Measurements from ENCODE around the gene SPACA4. TPM values are rescaled to one million over a fixed set of nuclear protein-coding genes. Genes with fewer than 3 reads are reported as not detected.

The SPACA4 gene
- polyA plus RNA-seq, 1 of the 3 experiments (the other 2 are of a cell fraction): not detected

DNA sequence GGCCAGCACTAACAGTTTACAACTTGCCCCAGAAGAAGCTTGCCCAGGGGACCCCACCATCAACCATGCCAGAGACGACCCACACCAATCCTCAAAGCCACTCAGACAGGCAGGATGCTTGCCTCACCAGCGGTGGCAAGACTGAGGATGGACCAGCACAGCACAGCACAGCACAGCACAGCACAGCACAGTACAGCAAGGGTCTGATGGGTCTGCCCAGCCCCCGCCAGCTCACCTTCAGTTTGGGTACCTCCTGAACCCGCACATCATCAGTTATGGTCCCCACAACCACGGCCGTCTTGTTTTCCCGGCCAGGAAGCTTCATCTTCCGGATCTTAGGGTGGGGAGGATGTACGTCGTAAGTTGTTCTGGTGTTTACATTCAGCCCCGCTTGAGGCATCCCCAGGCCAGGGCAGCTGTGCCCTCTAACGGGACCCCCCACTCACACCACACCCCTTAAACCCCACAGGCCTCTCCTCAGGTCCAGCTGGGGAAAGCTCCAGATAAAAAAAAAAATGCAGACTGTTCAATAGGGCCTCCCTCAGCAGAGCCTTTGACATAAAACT, 10.0 kb downstream of the SPACA4 start:
- no peak overlapping the region for H2AFZ ChIP-seq (ENCODE audit: low read depth)
- H4K20me1 ChIP-seq (ENCODE audit: insufficient read depth): peaks cover 39% of the 10 kb centered on the region
- DNase-seq: no peak
- peaks cover 32 to 33% of the 10 kb centered on the region in 2 experiments for H3K36me3 ChIP-seq (replicated peaks in 1 of 2; ENCODE audit: control insufficient read depth in 1 of 2, insufficient read depth in 2 of 2, low read length in 1 of 2)
- H3K9ac ChIP-seq: peak overlapping the region; percentile 99; the same call in 1 of the 2 replicates
- ChIA-PET CTCF (interaction anchor here (1.1 to 3.7 kb wide), 3 partner anchors 8 to 110 kb away, joined by 3 to 26 read pairs (median 12); no protein-coding TSS in a partner anchor), POLR2A (interaction anchor here (0.6 to 1.7 kb wide), 4 partner anchors 8 to 21 kb away, joined by 3 to 10 read pairs (median 4); no protein-coding TSS in a partner anchor)
- WGBS (ENCODE audit: low lambda C conversion rate): 68% methylated on average over 7 of the region's 12 CpGs
- peak overlapping the region; percentile 93 to 99; a peak in 3 of 4 replicates for H3K4me3 ChIP-seq (ENCODE audit: low read depth in 2 of 2, low read length in 1 of 2)
- H3K9me3 ChIP-seq: no peaks in the 10 kb centered on the region
- H3K9me2 ChIP-seq: no peaks in the 10 kb centered on the region
- peaks cover 11 to 38% of the 10 kb centered on the region in 2 experiments; a peak in 3 of 4 replicates for H3K4me1 ChIP-seq (ENCODE audit: control insufficient read depth in 1 of 2, insufficient read depth in 2 of 2, low read depth in 1 of 2, low read length in 1 of 2)
- TF ChIP-seq RFX5 (IDR thresholded peaks at IDR 0.05; ENCODE audit: low read length): no peak
- TF ChIP-seq NRF1 (IDR thresholded peaks at IDR 0.05; ENCODE audit: low read depth, low read length): no peak
- no peak for TF ChIP-seq RXRA (IDR thresholded peaks at IDR 0.05; ENCODE audit: borderline replicate concordance, low read depth)
- no peak for TF ChIP-seq MEF2A (IDR thresholded peaks at IDR 0.05; ENCODE audit: borderline replicate concordance, low read depth)
- no peak for TF ChIP-seq RCOR1 (IDR thresholded peaks at IDR 0.05; ENCODE audit: low read length)
- TF ChIP-seq, protein P1, sequence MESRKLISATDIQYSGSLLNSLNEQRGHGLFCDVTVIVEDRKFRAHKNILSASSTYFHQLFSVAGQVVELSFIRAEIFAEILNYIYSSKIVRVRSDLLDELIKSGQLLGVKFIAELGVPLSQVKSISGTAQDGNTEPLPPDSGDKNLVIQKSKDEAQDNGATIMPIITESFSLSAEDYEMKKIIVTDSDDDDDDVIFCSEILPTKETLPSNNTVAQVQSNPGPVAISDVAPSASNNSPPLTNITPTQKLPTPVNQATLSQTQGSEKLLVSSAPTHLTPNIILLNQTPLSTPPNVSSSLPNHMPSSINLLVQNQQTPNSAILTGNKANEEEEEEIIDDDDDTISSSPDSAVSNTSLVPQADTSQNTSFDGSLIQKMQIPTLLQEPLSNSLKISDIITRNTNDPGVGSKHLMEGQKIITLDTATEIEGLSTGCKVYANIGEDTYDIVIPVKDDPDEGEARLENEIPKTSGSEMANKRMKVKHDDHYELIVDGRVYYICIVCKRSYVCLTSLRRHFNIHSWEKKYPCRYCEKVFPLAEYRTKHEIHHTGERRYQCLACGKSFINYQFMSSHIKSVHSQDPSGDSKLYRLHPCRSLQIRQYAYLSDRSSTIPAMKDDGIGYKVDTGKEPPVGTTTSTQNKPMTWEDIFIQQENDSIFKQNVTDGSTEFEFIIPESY (IDR thresholded peaks at IDR 0.05; ENCODE audit: borderline replicate concordance, low read depth): no peak
- TF ChIP-seq CHD2 (IDR thresholded peaks at IDR 0.05; ENCODE audit: low read length, partially characterized antibody): no peak
- H3F3A ChIP-seq (replicated peaks; ENCODE audit: insufficient read depth): peaks cover 55% of the 10 kb centered on the region
- no peaks in the 10 kb centered on the region for H3K27me3 ChIP-seq (ENCODE audit: insufficient read depth)
- H3K4me2 ChIP-seq: peak overlapping the region; percentile 91
- H3K79me2 ChIP-seq (ENCODE audit: insufficient read depth): peaks cover 38% of the 10 kb centered on the region
- peak overlapping the region in 1 of 2 experiments; percentile 19; a peak in 1 of 4 replicates for H3K27ac ChIP-seq (ENCODE audit: low read depth in 2 of 2, low read length in 1 of 2)

DNA sequence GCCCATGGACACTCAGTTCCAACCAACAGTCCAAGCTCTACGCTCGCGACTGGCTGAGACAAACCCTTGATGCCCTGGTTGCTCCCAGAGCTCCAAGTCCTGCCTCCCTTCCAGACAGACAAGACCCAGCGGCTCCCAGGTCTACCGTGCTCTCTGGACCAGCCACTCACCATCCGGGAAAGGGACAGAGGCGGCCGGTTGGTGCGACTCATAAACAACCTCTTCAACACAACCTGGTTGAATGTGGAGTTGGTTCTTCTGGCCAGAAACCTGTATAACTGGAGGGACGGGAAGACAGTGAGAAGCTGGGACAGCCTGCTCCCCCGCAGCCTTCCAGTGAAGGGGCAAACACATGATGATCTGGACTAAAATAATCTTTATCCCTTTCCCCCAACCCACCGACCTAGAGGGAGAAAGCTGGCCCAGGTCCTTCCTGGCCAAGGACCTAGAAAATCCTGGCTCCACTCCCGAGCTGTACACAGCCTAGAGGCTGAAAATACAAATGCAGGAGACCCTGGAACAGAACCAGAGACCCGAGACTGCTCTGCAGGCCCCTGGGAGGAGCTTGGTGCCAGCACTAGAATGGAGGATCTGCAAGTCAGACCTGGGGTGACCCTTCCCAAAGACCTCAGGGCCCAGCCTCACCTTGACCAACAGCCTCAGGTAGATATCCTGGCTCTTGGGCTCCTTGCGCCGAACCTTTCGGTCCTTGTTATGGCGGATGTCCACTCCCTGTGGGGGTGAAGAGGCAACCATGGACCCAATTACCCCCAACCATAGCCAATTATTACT, 10.8 kb downstream of the SPACA4 start:
- Histone ChIP-seq H3F3A (replicated peaks; ENCODE audit: insufficient read depth) (peaks cover 57% of the 10 kb centered on the region), H3K27ac (ENCODE audit: low read depth in 2 of 2, low read length in 1 of 2) (peak overlapping the region in 1 of 2 experiments; percentile 39; a peak in 2 of 4 replicates), H3K9ac (peak overlapping the region; percentile 99), H3K4me3 (ENCODE audit: low read depth in 2 of 2, low read length in 1 of 2) (peak overlapping the region; percentile 93 to 99), H3K4me1 (ENCODE audit: control insufficient read depth in 1 of 2, insufficient read depth in 2 of 2, low read depth in 1 of 2, low read length in 1 of 2) (peaks cover 11 to 40% of the 10 kb centered on the region in 2 experiments; a peak in 3 of 4 replicates), H3K27me3 (ENCODE audit: insufficient read depth) (no peaks in the 10 kb centered on the region), H4K20me1 (ENCODE audit: insufficient read depth) (peaks cover 39% of the 10 kb centered on the region), H3K9me3 (no peaks in the 10 kb centered on the region), H3K9me2 (no peaks in the 10 kb centered on the region), H3K4me2 (peak overlapping the region; percentile 91), H2AFZ (ENCODE audit: low read depth) (no peak overlapping the region), H3K79me2 (ENCODE audit: insufficient read depth) (peaks cover 38% of the 10 kb centered on the region), H3K36me3 (replicated peaks in 1 of 2; ENCODE audit: control insufficient read depth in 1 of 2, insufficient read depth in 2 of 2, low read length in 1 of 2) (peaks cover 32 to 33% of the 10 kb centered on the region in 2 experiments)
- TF ChIP-seq EZH2phosphoT487 (IDR thresholded peaks at IDR 0.05; ENCODE audit: borderline replicate concordance, low read depth): no peak
- POLR2A ChIA-PET: interaction anchor here (0.6 to 1.7 kb wide), 5 partner anchors 8 to 160 kb away, joined by 3 to 10 read pairs (median 4); no protein-coding TSS in a partner anchor
- DNase-seq: no peak
- CTCF ChIA-PET: interaction anchor here (1.0 to 3.7 kb wide), 5 partner anchors 9 to 122 kb away, joined by 3 to 26 read pairs (median 4); no protein-coding TSS in a partner anchor
- 48% methylated on average over 15 of the region's 18 CpGs for WGBS (ENCODE audit: low lambda C conversion rate)

All from SK-N-SH (cell line).